ENCODE measurements around the gene ZNF74.
"Not testable (repeated sequence)": the region's sequence is repeated elsewhere in the genome, so short reads cannot be mapped to it uniquely, and the experiment has no call there.

ZNF74 gene

GRCh38 chr22:20451129-20451778, 57.3 kb downstream of the ZNF74 start:
- not testable (repeated sequence) for H3K9me3 ChIP-seq (ENCODE audit: control insufficient read depth, insufficient read depth, low read length)

GRCh38 chr22:20451920-20452319, 58.0 kb downstream of the ZNF74 start:
- Histone ChIP-seq H3K27me3 (ENCODE audit: control insufficient read depth, insufficient read depth, low read length) (no peaks in the 10 kb centered on the region), H3K36me3 (ENCODE audit: control insufficient read depth, insufficient read depth, low read length) (no peaks in the 10 kb centered on the region), H3K9me3 (ENCODE audit: control insufficient read depth, insufficient read depth, low read length) (no peaks in the 10 kb centered on the region)

More at GRCh38 chr22:20451129-20451778, 57.3 kb downstream of the ZNF74 start:
- H3K4me3 ChIP-seq (ENCODE audit: low read depth, low read length); H3K9ac ChIP-seq (ENCODE audit: low read depth, low read length); H3K4me1 ChIP-seq (ENCODE audit: control insufficient read depth, insufficient read depth, low read length); H3K36me3 ChIP-seq (ENCODE audit: control insufficient read depth, insufficient read depth, low read length); H3K27me3 ChIP-seq (ENCODE audit: control insufficient read depth, insufficient read depth, low read length): not testable (repeated sequence)

GRCh38 chr22:20453222-20453621, 59.3 kb downstream of the ZNF74 start:
- peaks cover 3% of the 10 kb centered on the region for H3K4me1 ChIP-seq (ENCODE audit: control insufficient read depth, insufficient read depth, low read length)
- H3K27me3 ChIP-seq (ENCODE audit: control insufficient read depth, insufficient read depth, low read length), result no peaks in the 10 kb centered on the region
- no peak overlapping the region for H3K9ac ChIP-seq (ENCODE audit: low read depth, low read length)
- peaks cover 3% of the 10 kb centered on the region for H3K36me3 ChIP-seq (ENCODE audit: control insufficient read depth, insufficient read depth, low read length)
- no peaks in the 10 kb centered on the region for H3K9me3 ChIP-seq (ENCODE audit: control insufficient read depth, insufficient read depth, low read length)
- no peak overlapping the region for H3K4me3 ChIP-seq (ENCODE audit: low read depth, low read length)

More at GRCh38 chr22:20451920-20452319, 58.0 kb downstream of the ZNF74 start:
- H3K4me1 ChIP-seq (ENCODE audit: control insufficient read depth, insufficient read depth, low read length), result peaks cover 3% of the 10 kb centered on the region
- no peak overlapping the region for H3K9ac ChIP-seq (ENCODE audit: low read depth, low read length)
- H3K4me3 ChIP-seq (ENCODE audit: low read depth, low read length), result no peak overlapping the region

- Histone ChIP-seq H3K27me3 (ENCODE audit: control insufficient read depth, insufficient read depth, low read length) (no peaks in the 10 kb centered on the region), H3K9me3 (ENCODE audit: control insufficient read depth, insufficient read depth, low read length) (no peaks in the 10 kb centered on the region), H3K4me3 (ENCODE audit: low read depth, low read length) (no peak overlapping the region), H3K4me1 (ENCODE audit: control insufficient read depth, insufficient read depth, low read length) (peaks cover 3% of the 10 kb centered on the region), H3K36me3 (ENCODE audit: control insufficient read depth, insufficient read depth, low read length) (peaks cover 3% of the 10 kb centered on the region), H3K9ac (ENCODE audit: low read depth, low read length) (no peak overlapping the region)
Measured at GRCh38 chr22:20455709-20456063, 61.7 kb downstream of the ZNF74 start.

- peak overlapping the region; percentile 28 for H3K9ac ChIP-seq (ENCODE audit: low read depth, low read length)
- H3K36me3 ChIP-seq (ENCODE audit: control insufficient read depth, insufficient read depth, low read length), result peaks cover 3% of the 10 kb centered on the region
- H3K9me3 ChIP-seq (ENCODE audit: control insufficient read depth, insufficient read depth, low read length), result no peaks in the 10 kb centered on the region
- H3K4me3 ChIP-seq (ENCODE audit: low read depth, low read length), result no peak overlapping the region
- H3K4me1 ChIP-seq (ENCODE audit: control insufficient read depth, insufficient read depth, low read length), result peaks cover 3% of the 10 kb centered on the region
- H3K27me3 ChIP-seq (ENCODE audit: control insufficient read depth, insufficient read depth, low read length), result no peaks in the 10 kb centered on the region
Measured at GRCh38 chr22:20456064-20456721, 62.2 kb downstream of the ZNF74 start.

GRCh38 chr22:20456722-20457076, 62.7 kb downstream of the ZNF74 start:
- Histone ChIP-seq H3K4me1 (ENCODE audit: control insufficient read depth, insufficient read depth, low read length) (peaks cover 3% of the 10 kb centered on the region), H3K9ac (ENCODE audit: low read depth, low read length) (peak overlapping the region; percentile 28), H3K9me3 (ENCODE audit: control insufficient read depth, insufficient read depth, low read length) (no peaks in the 10 kb centered on the region), H3K27me3 (ENCODE audit: control insufficient read depth, insufficient read depth, low read length) (no peaks in the 10 kb centered on the region), H3K36me3 (ENCODE audit: control insufficient read depth, insufficient read depth, low read length) (peaks cover 3% of the 10 kb centered on the region), H3K4me3 (ENCODE audit: low read depth, low read length) (no peak overlapping the region)

- H3K9me3 ChIP-seq (ENCODE audit: control insufficient read depth, insufficient read depth, low read length), result no peaks in the 10 kb centered on the region
- H3K9ac ChIP-seq (ENCODE audit: low read depth, low read length), result no peak overlapping the region
- peaks cover 3% of the 10 kb centered on the region for H3K36me3 ChIP-seq (ENCODE audit: control insufficient read depth, insufficient read depth, low read length)
- H3K4me3 ChIP-seq (ENCODE audit: low read depth, low read length), result no peak overlapping the region
- peaks cover 3% of the 10 kb centered on the region for H3K4me1 ChIP-seq (ENCODE audit: control insufficient read depth, insufficient read depth, low read length)
- no peaks in the 10 kb centered on the region for H3K27me3 ChIP-seq (ENCODE audit: control insufficient read depth, insufficient read depth, low read length)
Measured at GRCh38 chr22:20457506-20458240, 63.7 kb downstream of the ZNF74 start.

Measured in iPS-15b (cell line).